HUDEP-2 (cell line): ENCODE measurements around the gene DUT.

Experiments used
- DNase-seq, 76 experiments: peaks; one replicate each; lab custom pipeline; 2025; ENCODE audit not compliant: unreplicated experiment in 76 of 76; lab: John Stamatoyannopoulos, UW

DUT gene

GRCh38 chr15:48330855-48331795 lies at the start of gene DUT:
DUT (plus strand) TSS chr15:48331429; CDS start chr15:48331516, 87 bp downstream.
- DNase-seq: peak in 70 of 76 experiments; percentile 17 to 79 (median 62)

- DNase-seq: no peak
Observed at GRCh38 chr15:48281674-48282073, 49.6 kb upstream of the DUT start.

DNA sequence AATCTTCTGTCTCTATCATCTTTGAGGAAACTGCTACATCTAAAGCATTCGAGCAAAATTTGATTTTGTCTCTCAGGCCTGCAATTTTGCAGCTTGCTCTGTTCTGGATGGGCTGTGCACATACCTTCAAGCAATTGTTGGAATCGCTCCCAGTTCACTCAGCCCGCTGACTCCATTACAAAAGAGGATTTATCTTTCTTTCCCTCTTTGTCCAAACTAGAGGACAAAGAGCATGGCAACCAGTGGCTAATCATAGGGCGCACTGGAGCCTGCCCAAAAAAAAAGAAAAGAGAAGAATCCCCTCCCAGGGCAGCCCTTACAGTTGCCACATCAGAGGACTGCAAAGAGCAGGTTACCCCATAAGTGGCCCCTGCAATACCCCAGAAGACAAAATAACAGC lies 49.0 kb upstream of the DUT start:
- DNase-seq: no peak

DNA sequence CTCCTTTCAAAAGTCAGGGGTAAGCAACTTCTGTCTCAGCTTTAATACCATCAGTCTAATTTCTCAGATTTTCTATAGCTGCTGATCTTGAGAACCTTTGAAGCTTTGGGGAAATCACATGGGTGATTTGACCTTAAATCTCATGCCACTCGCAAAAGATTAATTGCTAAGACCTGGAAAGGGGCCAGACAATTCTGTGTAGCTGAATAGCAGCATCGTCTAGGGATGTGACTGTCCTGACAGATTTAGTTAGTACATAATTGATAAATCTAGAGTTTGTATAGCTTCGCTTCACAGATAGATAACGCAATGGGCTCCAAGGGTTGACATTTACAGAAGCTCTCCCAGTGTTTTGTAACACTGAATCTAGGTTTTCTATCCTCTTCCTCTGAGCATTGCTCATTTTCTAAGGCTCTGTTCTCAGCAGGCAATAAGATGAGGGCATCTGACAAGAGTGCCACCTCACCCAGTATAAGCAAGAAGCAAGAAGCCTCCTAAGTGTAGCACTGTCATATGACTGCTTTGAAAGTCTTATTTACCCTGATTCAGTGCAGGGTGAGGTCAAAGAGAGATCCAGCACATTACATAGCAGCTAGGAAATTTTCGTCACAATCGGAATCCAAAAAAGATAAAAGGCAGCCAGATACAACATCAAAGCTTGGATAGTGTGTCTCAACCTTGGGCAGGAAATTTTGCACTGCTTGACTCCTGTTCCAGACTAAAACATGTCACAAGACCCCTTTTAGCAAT lies 47.7 kb upstream of the DUT start:
- no peak for DNase-seq

GRCh38 chr15:48285329-48286214 lies 45.7 kb upstream of the DUT start:
- DNase-seq: peak in 41 of 76 experiments; percentile 1 to 75 (median 32)

DNA sequence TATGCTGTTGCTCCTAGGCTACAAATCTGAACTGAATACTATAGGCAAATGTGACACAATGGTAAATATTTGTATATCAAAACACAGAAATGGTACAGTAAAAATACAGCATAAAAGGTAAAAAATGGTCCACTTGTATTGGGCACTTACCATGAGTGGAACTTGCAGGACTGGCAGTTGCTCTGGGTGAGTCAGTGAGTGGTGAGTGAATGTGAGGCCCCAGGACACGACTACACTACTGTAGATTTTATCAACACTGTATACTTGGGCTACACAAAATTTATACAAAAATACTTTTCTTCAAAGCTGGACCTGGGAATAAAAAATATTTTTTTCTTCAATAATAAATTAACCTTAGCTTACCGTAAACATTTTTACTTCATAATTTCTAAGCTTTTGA lies 41.6 kb upstream of the DUT start:
- DNase-seq: peak in 1 of 76 experiments; percentile 2

- no peak for DNase-seq
Observed at GRCh38 chr15:48292458-48292857, 38.8 kb upstream of the DUT start.

- no peak for DNase-seq
Observed at GRCh38 chr15:48297668-48298067, 33.6 kb upstream of the DUT start.

GRCh38 chr15:48298914-48299313 lies 32.3 kb upstream of the DUT start:
- no peak for DNase-seq

DNA sequence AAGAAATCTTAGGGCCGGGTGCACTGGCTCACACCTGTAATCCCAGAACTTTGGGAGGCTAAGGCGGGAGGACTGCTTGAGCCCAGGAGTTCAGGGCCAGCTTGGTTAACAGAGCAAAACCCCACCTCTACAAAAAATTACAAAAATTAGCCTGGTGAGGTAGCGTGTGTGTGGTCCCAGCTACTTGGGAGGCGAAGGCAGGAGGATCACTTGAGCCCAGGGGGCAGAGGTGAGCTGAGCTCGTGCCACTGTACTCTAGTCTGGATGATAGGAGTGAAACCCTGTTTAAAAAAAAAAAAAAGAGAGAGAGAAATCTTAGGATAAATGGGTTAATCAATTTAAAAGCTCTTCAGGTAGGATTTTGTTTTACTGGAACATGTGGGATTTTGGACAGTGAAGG lies 31.2 kb upstream of the DUT start:
- DNase-seq: no peak

GRCh38 chr15:48304398-48304797 lies 26.8 kb upstream of the DUT start:
- DNase-seq: no peak

DNA sequence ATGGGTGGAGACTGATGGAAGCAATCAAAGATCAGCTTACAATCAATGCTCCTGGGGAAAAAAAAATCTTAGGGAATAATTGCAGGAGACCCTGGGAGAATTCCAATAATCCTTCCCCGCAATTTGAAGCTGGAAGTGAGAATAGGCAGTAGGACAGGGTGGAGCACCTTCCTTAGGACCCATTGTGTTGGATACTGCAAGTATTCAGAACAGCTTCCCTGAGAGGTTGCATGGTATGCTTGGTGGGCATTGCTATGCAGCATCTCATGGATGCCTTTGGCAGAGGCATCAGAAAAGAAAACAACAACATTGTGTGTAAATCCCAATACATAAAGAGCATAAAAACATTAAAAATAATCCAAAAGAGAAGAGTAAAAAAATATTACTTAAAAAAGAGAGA lies 24.6 kb upstream of the DUT start:
- no peak for DNase-seq

DNA sequence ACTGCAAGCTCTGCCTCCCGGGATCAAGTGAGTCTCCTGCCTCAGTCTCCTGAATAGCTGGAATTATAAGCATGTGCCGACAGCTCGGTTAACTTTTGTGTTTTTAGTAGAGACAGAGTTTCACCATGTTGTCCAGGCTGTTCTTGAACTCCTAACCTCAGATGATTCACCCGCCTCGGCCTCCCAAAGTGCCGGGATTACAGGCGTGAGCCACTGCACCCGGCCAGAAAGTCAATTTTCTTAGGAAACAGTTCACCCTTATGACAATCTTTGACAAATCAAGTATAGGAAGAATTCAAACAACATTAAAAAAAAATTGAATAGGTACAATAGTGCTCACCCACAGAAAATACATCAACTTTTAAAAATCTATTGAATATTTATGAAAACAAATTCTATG lies 23.6 kb upstream of the DUT start:
- DNase-seq: no peak

- DNase-seq: no peak
Observed at GRCh38 chr15:48309740-48310139, 21.5 kb upstream of the DUT start.

DNA sequence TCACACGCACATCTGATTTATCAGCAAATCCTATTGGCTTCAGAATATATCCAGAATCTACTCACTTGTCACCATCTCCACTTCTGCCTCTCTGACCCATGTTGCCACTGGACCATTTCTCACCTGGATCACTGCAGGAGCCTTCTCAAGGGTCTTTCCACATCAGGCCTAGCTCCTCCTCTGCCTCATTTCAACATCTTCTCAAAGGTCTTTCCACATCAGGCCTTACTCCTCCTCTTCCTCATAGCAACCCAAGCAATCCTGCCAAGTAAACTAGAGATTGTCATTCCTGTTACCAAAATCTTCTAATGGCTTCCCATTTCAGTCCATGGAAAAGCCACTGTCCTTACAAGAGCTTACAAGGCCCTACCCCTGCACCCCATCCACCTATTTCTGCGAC lies 18.0 kb upstream of the DUT start:
- no peak for DNase-seq

DNA sequence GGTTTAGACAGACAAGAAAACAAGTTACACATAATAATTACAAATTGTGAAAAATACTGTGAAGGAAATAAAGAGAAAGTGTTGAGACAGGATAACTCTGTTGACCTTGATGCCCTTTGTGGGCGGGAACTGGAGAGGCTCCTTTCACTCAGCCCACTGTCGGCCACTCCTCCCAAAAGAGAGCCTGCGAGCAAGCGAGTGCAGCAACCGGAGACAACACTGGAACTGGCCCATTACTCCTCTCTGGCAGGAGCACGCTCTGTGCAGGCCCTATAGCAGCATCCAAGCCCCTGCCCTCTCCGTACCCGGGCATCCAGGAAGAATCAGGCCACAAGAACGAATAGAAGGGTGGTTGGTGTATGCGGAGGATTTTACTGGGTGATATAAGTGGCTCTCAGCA lies 16.2 kb upstream of the DUT start:
- no peak for DNase-seq

DNA sequence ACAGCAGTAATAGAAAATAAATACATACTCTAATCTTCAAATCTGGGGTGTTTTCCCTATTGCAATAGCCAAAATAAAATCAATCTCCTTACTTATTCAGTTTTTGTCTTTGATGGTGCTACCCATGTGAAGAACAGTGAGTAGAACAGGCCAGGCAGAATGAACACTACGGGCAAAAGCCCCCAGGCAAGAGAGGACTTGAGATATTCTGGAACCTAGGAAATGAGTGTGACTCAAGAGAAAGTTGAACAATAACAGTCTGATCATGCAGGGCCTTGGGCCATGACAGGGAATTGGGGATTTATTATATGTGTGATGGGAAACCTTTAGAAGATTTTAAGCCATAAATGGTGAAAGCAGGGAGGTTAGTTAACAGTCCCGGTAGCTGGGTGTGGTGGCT lies 14.0 kb upstream of the DUT start:
- DNase-seq: no peak

GRCh38 chr15:48318131-48318530 lies 13.1 kb upstream of the DUT start:
- DNase-seq: no peak

DNA sequence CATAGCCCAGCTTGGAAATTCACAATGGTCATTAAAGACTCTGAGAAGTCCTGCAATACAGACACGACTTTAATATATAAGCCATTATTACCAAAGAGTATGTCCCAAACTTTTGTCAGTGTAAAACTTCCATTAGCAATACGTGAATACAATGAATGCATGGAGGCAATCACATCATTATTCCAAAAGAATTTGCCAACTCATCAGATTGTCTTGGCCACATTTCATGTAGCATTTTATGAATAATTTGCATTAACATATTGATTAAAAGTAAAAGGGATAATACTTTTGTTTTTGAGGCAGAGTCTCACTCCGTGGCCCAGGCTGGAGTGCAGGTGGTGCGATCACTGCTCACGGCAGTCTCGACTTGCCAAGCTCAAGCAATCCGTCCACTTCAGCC lies 7.9 kb upstream of the DUT start:
- no peak for DNase-seq

DNA sequence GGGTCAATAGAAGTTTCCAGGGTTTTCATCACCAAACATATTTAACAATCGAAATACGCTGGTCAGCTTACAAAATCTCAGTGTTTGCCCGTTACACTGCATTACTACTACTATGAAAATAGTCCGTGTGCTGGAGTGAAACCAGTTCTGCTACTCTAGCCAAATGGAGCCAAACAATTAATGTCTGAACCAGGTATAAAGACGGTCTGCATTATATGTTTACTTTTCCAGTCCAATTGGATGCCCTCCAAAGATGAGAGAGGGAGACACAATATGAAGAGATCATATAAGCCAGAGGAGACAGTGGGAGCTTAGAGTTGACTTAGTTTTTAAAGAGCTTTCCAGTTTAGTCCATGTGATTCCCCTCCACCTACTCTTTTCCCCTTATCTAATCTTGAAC lies 6.3 kb upstream of the DUT start:
- DNase-seq: no peak

DNA sequence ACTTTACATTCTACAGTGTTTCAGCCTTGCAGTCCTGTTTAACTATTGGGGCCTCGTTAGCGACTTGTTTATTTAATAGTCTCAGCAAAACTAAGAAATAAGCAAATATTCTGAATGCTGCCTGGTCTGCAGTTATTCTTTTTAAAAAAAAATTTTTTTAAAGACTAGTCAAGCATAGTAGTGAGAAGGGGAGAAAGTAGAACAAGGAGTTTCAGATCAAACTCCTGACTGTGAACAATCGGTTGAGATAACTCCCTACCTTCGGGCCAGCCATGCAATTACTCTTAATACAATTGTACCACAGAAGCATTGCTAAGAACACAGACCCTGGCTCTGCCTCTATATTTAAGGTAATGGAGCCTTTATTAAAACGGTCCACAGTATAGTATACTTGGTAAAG lies 5.8 kb upstream of the DUT start:
- no peak for DNase-seq
